GM12878 (cell line): Measurements from ENCODE around the gene COL5A1.

Experiments
- CBFB ChIP-seq: IDR thresholded peaks from 2 replicates; pipeline ENCODE4 v1.6.1; 2016; ENCODE audit warnings: antibody characterized with exemption, low read depth
- CTCF ChIP-seq, 3 experiments: IDR thresholded peaks in 2 of 3; conservative IDR thresholded peaks in 1 of 3; 2 replicates each; pipeline ENCODE4 v1.5.1; 2011; ENCODE audit warnings: low read depth in 3 of 3, low read length in 3 of 3, mild to moderate bottlenecking in 3 of 3, control low read depth in 2 of 3, moderate library complexity in 2 of 3, inconsistent platforms in 1 of 3, mixed read lengths in 1 of 3; ENCODE audit not compliant: control insufficient read depth in 2 of 3, insufficient read depth in 1 of 3; ENCODE audit errors: extremely low read depth in 1 of 3
- HCFC1 ChIP-seq: fragments of 150-350 bp; IDR thresholded peaks from 2 replicates; pipeline ENCODE4 v1.6.1; 2014; ENCODE audit warnings: low read length
- PAX8 ChIP-seq: fragments of 450-650 bp; IDR thresholded peaks from 2 replicates; pipeline ENCODE4 v1.6.1; 2017; ENCODE audit warnings: mild to moderate bottlenecking, moderate library complexity
- TBL1XR1 ChIP-seq: IDR thresholded peaks from 2 replicates; pipeline ENCODE4 v1.6.1; 2012; ENCODE audit warnings: low read depth, low read length, improper control_type of control experiment

- TF ChIP-seq TBL1XR1, result no peak
- no peak for TF ChIP-seq PAX8
- TF ChIP-seq CTCF (IDR thresholded peaks at IDR 0.05 in 2 of 3, conservative IDR thresholded peaks at IDR 0.05 in 1 of 3; ENCODE audit: control insufficient read depth in 2 of 3, extremely low read depth in 1 of 3, insufficient read depth in 1 of 3, low read depth in 3 of 3, low read length in 3 of 3), result no peak
- TF ChIP-seq CBFB, result no peak
- TF ChIP-seq HCFC1, result no peak
These were observed 79.2 kb downstream of the COL5A1 start for GRCh38 chr9:134720796-134721195.
